ENCODE results near the gene RAD51B.

Gene RAD51B

DNA sequence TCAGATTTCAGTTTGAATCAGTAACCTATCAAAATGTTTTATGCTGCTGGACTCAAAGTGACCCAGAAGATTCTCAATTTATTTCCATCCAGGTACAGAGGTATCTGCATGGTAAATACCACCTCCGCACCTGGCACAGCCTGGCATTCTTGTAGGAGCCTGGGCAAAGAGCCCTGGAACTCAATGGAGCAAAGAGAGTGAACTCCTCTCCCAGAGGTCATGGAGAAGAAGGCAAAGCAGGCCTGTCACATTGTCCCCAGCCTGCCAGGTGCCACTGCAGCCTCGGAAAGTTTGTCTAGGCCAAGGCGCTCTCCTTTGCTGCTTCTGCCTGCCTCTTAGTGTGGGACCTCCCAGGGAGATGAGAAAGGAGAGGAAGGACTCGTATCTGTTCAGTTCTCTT lies 653.5 kb downstream of the RAD51B start:
- TF ChIP-seq, protein P1, sequence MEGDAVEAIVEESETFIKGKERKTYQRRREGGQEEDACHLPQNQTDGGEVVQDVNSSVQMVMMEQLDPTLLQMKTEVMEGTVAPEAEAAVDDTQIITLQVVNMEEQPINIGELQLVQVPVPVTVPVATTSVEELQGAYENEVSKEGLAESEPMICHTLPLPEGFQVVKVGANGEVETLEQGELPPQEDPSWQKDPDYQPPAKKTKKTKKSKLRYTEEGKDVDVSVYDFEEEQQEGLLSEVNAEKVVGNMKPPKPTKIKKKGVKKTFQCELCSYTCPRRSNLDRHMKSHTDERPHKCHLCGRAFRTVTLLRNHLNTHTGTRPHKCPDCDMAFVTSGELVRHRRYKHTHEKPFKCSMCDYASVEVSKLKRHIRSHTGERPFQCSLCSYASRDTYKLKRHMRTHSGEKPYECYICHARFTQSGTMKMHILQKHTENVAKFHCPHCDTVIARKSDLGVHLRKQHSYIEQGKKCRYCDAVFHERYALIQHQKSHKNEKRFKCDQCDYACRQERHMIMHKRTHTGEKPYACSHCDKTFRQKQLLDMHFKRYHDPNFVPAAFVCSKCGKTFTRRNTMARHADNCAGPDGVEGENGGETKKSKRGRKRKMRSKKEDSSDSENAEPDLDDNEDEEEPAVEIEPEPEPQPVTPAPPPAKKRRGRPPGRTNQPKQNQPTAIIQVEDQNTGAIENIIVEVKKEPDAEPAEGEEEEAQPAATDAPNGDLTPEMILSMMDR (IDR thresholded peaks at IDR 0.05; ENCODE audit: low read length, missing control alignments) = no peak
- no peak for DNase-seq (ENCODE audit: low read depth)
- H3K4me3 ChIP-seq (replicated peaks; ENCODE audit: low read depth, low read length) = no peak overlapping the region

DNA sequence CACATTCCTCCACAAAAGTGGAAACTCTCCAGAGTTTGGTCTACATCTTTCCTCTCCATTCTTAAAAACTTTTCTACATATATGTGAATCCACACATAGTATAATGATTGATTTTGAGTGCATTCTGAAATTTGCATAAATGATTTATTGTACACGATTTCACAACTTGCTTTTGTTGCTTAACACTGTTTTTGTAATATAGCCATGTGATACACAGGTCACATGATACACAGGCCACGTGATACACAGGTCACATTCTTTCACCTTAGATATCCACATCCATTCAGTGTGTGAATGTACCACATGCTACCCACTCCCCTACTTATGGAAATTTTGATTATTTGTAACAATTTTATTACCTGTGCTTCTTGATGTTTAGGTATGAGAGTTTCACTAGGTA lies 654.2 kb downstream of the RAD51B start:
- peak; percentile 58 for DNase-seq (ENCODE audit: low read depth)
- no peak overlapping the region for H3K4me3 ChIP-seq (replicated peaks; ENCODE audit: low read depth, low read length)
- TF ChIP-seq, protein P1 (IDR thresholded peaks at IDR 0.05; ENCODE audit: low read length, missing control alignments) = no peak

DNA sequence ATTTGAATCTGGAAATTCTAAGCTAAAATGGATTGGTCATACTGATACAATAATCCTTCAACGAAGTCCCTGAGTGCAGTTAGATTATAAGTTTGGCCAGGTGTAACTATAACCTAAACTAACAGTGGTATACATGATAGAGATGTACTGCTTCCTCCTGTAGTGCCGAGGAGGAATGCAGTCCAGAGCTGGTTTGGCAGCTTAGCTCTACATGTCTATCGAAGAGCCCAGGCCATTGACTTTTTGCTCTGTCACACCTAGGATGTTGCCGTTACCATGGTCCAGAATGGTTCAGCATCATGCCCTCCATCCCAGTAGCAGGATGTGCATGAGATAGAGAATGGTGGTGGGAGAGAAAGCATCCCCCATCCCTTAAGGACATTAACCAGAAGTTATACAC lies 655.2 kb downstream of the RAD51B start:
- TF ChIP-seq, protein P1 (IDR thresholded peaks at IDR 0.05; ENCODE audit: low read length, missing control alignments) = no peak
- H3K4me3 ChIP-seq (replicated peaks; ENCODE audit: low read depth, low read length) = no peak overlapping the region
- no peak for DNase-seq (ENCODE audit: low read depth)

DNA sequence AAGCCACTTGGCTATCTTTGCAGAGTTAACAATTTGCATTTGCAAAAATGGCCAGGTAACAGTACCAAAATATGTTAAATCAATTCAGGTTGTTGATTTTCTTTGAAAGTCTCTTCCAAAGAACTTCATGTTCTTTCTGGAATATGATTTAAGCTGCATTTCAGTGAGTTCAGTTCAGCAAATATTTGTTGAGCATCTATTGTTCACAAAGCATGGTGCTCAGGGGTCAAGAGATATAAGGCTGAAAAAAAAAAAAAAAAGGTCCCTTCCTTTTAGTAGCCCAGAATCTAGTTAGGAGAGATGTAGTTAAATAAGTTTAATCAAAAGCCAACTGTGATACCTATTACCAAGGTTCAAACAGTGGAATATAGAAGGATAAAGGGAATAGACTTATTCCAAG lies 656.2 kb downstream of the RAD51B start:
- TF ChIP-seq, protein P1 (IDR thresholded peaks at IDR 0.05; ENCODE audit: low read length, missing control alignments) = no peak

DNA sequence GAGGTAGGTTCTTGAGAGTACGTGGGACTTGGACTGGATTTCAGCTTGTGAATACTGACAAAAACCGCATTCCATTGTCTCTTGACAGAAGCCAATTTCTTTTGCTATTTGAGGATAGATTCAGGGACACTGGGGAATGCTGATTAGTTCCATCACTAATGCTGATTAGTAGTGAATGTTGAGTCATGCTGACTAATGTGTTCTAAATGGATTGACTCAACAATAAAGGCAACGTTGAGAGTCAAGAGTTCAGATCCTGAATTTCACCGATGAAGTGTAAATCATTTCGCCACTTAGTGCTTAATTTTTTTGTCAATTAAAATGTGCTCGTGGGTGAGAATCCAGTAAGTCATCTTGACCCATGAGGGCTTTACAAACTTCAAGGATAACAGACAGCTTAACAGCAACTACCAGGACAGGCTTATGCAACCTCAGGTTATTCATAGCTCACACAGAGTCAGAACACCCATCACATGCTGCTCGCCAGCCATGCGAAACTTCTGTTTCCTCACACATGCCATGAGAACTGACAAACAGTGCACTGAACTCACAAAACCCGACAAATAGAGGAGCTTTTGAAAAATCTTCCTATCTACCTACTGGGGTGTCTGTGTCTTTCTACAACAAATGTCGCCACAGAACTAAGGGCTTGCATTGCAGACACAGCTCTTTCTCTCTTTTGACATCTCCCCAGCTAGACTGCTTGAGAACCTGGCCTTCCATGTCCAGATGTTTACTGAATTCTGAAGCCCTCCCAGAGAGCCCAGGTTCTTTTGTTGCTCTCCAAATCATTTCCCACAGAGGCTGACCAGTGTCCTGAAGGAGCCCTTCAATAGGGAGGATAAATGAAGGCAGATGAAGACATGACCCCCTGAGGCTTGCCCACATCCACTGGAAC lies 656.9 kb downstream of the RAD51B start:
- DNase-seq (ENCODE audit: low read depth) = peak; percentile 95
- H3K4me3 ChIP-seq (replicated peaks; ENCODE audit: low read depth, low read length) = no peak overlapping the region
- TF ChIP-seq, protein P1 (IDR thresholded peaks at IDR 0.05; ENCODE audit: low read length, missing control alignments) = no peak

More for the DNA sequence above, 656.2 kb downstream of the RAD51B start:
- no peak overlapping the region for H3K4me3 ChIP-seq (replicated peaks; ENCODE audit: low read depth, low read length)
- DNase-seq (ENCODE audit: low read depth) = no peak

DNA sequence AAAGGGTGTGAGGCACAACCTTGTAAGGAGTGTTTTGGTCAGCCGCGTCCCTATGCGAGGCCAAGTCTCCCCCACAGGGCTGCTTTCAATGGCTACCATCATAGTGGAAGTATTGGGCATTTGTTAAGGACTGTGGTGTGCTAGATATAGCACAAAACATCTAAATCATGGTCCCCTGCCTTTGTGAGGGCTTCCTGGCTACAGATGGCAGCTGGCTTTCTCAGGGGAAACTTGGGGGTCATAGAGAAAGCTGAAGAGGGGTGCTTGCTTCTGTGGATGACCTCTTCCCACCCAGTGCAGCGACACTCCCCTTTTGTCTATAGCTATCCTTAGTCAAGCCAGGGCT lies 657.5 kb downstream of the RAD51B start:
- H3K4me3 ChIP-seq (replicated peaks; ENCODE audit: low read depth, low read length) = no peak overlapping the region
- TF ChIP-seq, protein P1 (IDR thresholded peaks at IDR 0.05; ENCODE audit: low read length, missing control alignments) = no peak
- DNase-seq (ENCODE audit: low read depth) = no peak
